ENCODE measurements around the gene PPP2R2C. TPM values are rescaled to one million over a fixed set of nuclear protein-coding genes. Genes with fewer than 3 reads are reported as not detected.

Gene PPP2R2C
- total RNA-seq, 2 donors from 2014 or later: 8.0 to 10.4 TPM

- no peak for TF ChIP-seq CTCF (IDR thresholded peaks at IDR 0.05)
- no peak for TF ChIP-seq POLR2A (IDR thresholded peaks at IDR 0.05)
- no peak for TF ChIP-seq POLR2AphosphoS5 (IDR thresholded peaks at IDR 0.05)
- Histone ChIP-seq H3K27ac (no peak overlapping the region), H3K36me3 (peaks cover 0 to 11% of the 10 kb centered on the region in 2 donors), H3K4me1 (replicated peaks) (no peaks in the 10 kb centered on the region), H3K9me3 (no peaks in the 10 kb centered on the region), H3K27me3 (replicated peaks; ENCODE audit: insufficient read depth) (no peaks in the 10 kb centered on the region), H3K4me3 (no peak overlapping the region)
- intact Hi-C loops (cut with DNase I): no loop called here
- 94% methylated on average over 15 of the region's 15 CpGs for WGBS
- DNase-seq (ENCODE audit: low spot score): no peak
Measured at GRCh38 chr4:6288871-6289270, 183.5 kb downstream of the PPP2R2C start.

GRCh38 chr4:6288342-6288741, 184.1 kb downstream of the PPP2R2C start:
- WGBS: 98% methylated on average over 5 of the region's 5 CpGs
- DNase-seq (ENCODE audit: low spot score): no peak
- Histone ChIP-seq H3K9me3 (no peaks in the 10 kb centered on the region), H3K36me3 (peaks cover 0 to 11% of the 10 kb centered on the region in 2 donors), H3K4me3 (no peak overlapping the region), H3K27ac (no peak overlapping the region), H3K4me1 (replicated peaks) (no peaks in the 10 kb centered on the region), H3K27me3 (replicated peaks; ENCODE audit: insufficient read depth) (no peaks in the 10 kb centered on the region)
- TF ChIP-seq POLR2A (IDR thresholded peaks at IDR 0.05): no peak
- no peak for TF ChIP-seq POLR2AphosphoS5 (IDR thresholded peaks at IDR 0.05)
- TF ChIP-seq CTCF (IDR thresholded peaks at IDR 0.05): no peak
- intact Hi-C loops (cut with DNase I): no loop called here

GRCh38 chr4:6287017-6287788, 185.2 kb downstream of the PPP2R2C start:
- Histone ChIP-seq H3K4me1 (replicated peaks) (no peaks in the 10 kb centered on the region), H3K4me3 (no peak overlapping the region), H3K36me3 (peaks cover 0 to 11% of the 10 kb centered on the region in 2 donors), H3K27ac (no peak overlapping the region), H3K9me3 (no peaks in the 10 kb centered on the region), H3K27me3 (replicated peaks; ENCODE audit: insufficient read depth) (no peaks in the 10 kb centered on the region)
- TF ChIP-seq POLR2A (IDR thresholded peaks at IDR 0.05) (no peak), POLR2AphosphoS5 (IDR thresholded peaks at IDR 0.05) (no peak), CTCF (IDR thresholded peaks at IDR 0.05) (no peak)
- DNase-seq (ENCODE audit: low spot score): no peak
- intact Hi-C loops (cut with DNase I): no loop called here
- 97% methylated on average over 16 of the region's 16 CpGs for WGBS

- Histone ChIP-seq H3K27ac (no peak overlapping the region), H3K36me3 (peaks cover 0 to 11% of the 10 kb centered on the region in 2 donors), H3K9me3 (no peaks in the 10 kb centered on the region), H3K4me1 (replicated peaks) (no peaks in the 10 kb centered on the region), H3K27me3 (replicated peaks; ENCODE audit: insufficient read depth) (no peaks in the 10 kb centered on the region), H3K4me3 (no peak overlapping the region)
- WGBS: 83% methylated on average over 4 of the region's 4 CpGs
- DNase-seq (ENCODE audit: low spot score): no peak
- TF ChIP-seq POLR2A (IDR thresholded peaks at IDR 0.05) (no peak), POLR2AphosphoS5 (IDR thresholded peaks at IDR 0.05) (no peak), CTCF (IDR thresholded peaks at IDR 0.05) (no peak)
- intact Hi-C loops (cut with DNase I): no loop called here
Measured at GRCh38 chr4:6283282-6283681, 189.1 kb downstream of the PPP2R2C start.

- Histone ChIP-seq H3K27ac (no peak overlapping the region), H3K36me3 (peaks cover 0 to 8% of the 10 kb centered on the region in 2 donors), H3K9me3 (no peaks in the 10 kb centered on the region), H3K27me3 (replicated peaks; ENCODE audit: insufficient read depth) (no peaks in the 10 kb centered on the region), H3K4me1 (replicated peaks) (no peaks in the 10 kb centered on the region), H3K4me3 (no peak overlapping the region)
- no peak for DNase-seq (ENCODE audit: low spot score)
- 57% methylated on average over 6 of the region's 6 CpGs for WGBS
- intact Hi-C loops (cut with DNase I): no loop called here
- no peak for TF ChIP-seq POLR2A (IDR thresholded peaks at IDR 0.05)
- TF ChIP-seq POLR2AphosphoS5 (IDR thresholded peaks at IDR 0.05): no peak
- TF ChIP-seq CTCF (IDR thresholded peaks at IDR 0.05): no peak
Measured at GRCh38 chr4:6282314-6282771, 190.1 kb downstream of the PPP2R2C start.

All from prostate gland (tissue), 2 donors.